Fibroblast of pulmonary artery (primary cell): ENCODE measurements around the gene E2F1.

ENCODE experiments used
- DNase-seq: peaks from one replicate; pipeline ENCODE4 v3.0.0-alpha.2; 2010; ENCODE audit warnings: low read depth
- H3K4me3 ChIP-seq: replicated peaks from 2 replicates; pipeline ENCODE4 v1.5.1; 2011; ENCODE audit warnings: low read depth, mild to moderate bottlenecking, control low read depth, low read length, moderate library complexity
- CTCF ChIP-seq: IDR thresholded peaks from 2 replicates; pipeline ENCODE4 v1.5.1; 2011; ENCODE audit warnings: mild to moderate bottlenecking, control low read depth, low read length, inconsistent platforms; ENCODE audit errors: missing control alignments

Gene E2F1

GRCh38 chr20:33655164-33655563, 31.0 kb downstream of the E2F1 start:
- no peak for DNase-seq
- no peak for TF ChIP-seq CTCF
- no peak overlapping the region for H3K4me3 ChIP-seq

- DNase-seq = no peak
- no peak for TF ChIP-seq CTCF
- no peak overlapping the region for H3K4me3 ChIP-seq
Observed at GRCh38 chr20:33654680-33655161, 31.5 kb downstream of the E2F1 start.

GRCh38 chr20:33653900-33654596, 32.1 kb downstream of the E2F1 start:
- no peak for DNase-seq
- no peak overlapping the region for H3K4me3 ChIP-seq
- no peak for TF ChIP-seq CTCF

- no peak overlapping the region for H3K4me3 ChIP-seq
- peak; percentile 97 for TF ChIP-seq CTCF
- peak; percentile 75 for DNase-seq
Observed at GRCh38 chr20:33653218-33653899, 32.8 kb downstream of the E2F1 start.

- H3K4me3 ChIP-seq = no peak overlapping the region
- no peak for TF ChIP-seq CTCF
- DNase-seq = no peak
Observed at GRCh38 chr20:33651562-33652048, 34.6 kb downstream of the E2F1 start.

- DNase-seq = no peak
- H3K4me3 ChIP-seq = no peak overlapping the region
- no peak for TF ChIP-seq CTCF
Observed at GRCh38 chr20:33650753-33651561, 35.2 kb downstream of the E2F1 start.
